ENCODE measurements around the gene COL6A3. TPM values are rescaled to one million over a fixed set of nuclear protein-coding genes. Genes with fewer than 3 reads are reported as not detected.

COL6A3 gene
- total RNA-seq, 1 experiment from 2014 or later = 0.81 TPM

- no peaks in the 10 kb centered on the region for H3K79me1 ChIP-seq (ENCODE audit: insufficient read depth, low read depth, low read length, poor library complexity, severe bottlenecking)
- WGBS (ENCODE audit: extremely low coverage, insufficient read length, low lambda C conversion rate) = no CpG with 5 or more reads among the region's 5 CpGs
Measured at GRCh38 chr2:237427769-237428506, 14.0 kb upstream of the COL6A3 start.

More at GRCh38 chr2:237427769-237428506, 14.0 kb upstream of the COL6A3 start:
- H2BK12ac ChIP-seq (ENCODE audit: insufficient read length, low read depth, low read length) = no peak overlapping the region
- no peak overlapping the region for H3K14ac ChIP-seq (ENCODE audit: insufficient read depth, low read length)
- no peak overlapping the region for H3K4me3 Mint-ChIP-seq
- H3K18ac ChIP-seq (ENCODE audit: insufficient read length, low read depth, low read length) = no peak overlapping the region
- peaks cover 4% of the 10 kb centered on the region in 2 experiments; a peak in 2 of 4 replicates for H3K4me1 Mint-ChIP-seq
- no peaks in the 10 kb centered on the region for H3K36me3 Mint-ChIP-seq (ENCODE audit: insufficient read depth in 1 of 3, low read depth in 3 of 3)
- no peak overlapping the region for H2BK120ac ChIP-seq (ENCODE audit: low read depth, low read length, poor library complexity, severe bottlenecking)
- no peak overlapping the region for H3K56ac ChIP-seq (ENCODE audit: insufficient read length, low read depth, low read length)
- no peak overlapping the region for H3K27ac Mint-ChIP-seq
- no peak overlapping the region for H3K23ac ChIP-seq (ENCODE audit: insufficient read length, low read depth, low read length)
- H4K20me1 ChIP-seq (ENCODE audit: control insufficient read depth, insufficient read depth, insufficient read length) = no peaks in the 10 kb centered on the region
- no peak overlapping the region for H3K27ac ChIP-seq (ENCODE audit: insufficient read length, low read depth, low read length)
- no peaks in the 10 kb centered on the region for H3K27me3 ChIP-seq (ENCODE audit: insufficient read depth, low read length)
- TF ChIP-seq CTCF (conservative IDR thresholded peaks at IDR 0.05) = no peak
- H3K23me2 ChIP-seq (ENCODE audit: insufficient read length, low read depth, low read length, poor library complexity, severe bottlenecking) = no peaks in the 10 kb centered on the region
- H2BK5ac ChIP-seq (ENCODE audit: insufficient read length, low read length) = no peak overlapping the region
- H2AK5ac ChIP-seq (ENCODE audit: insufficient read length, low read length) = no peak overlapping the region
- H2AFZ ChIP-seq (ENCODE audit: low read length) = no peak overlapping the region
- H4K8ac ChIP-seq (replicated peaks; ENCODE audit: insufficient read length, low read depth, low read length) = no peak overlapping the region
- H2BK15ac ChIP-seq (ENCODE audit: low read depth, low read length) = no peak overlapping the region
- H3K9me3 Mint-ChIP-seq = no peaks in the 10 kb centered on the region
- no peak overlapping the region for H3K9ac ChIP-seq (ENCODE audit: extremely low read depth, insufficient read length, low read length)
- H3K4me1 ChIP-seq (ENCODE audit: insufficient read depth, low read length) = no peaks in the 10 kb centered on the region
- DNase-seq = no peak
- H2BK20ac ChIP-seq (ENCODE audit: low read depth, low read length, poor library complexity, severe bottlenecking) = no peak overlapping the region
- H3K79me2 ChIP-seq (ENCODE audit: insufficient read depth, low read length) = no peaks in the 10 kb centered on the region
- no peak overlapping the region for H4K5ac ChIP-seq (ENCODE audit: insufficient read length, low read depth, low read length)
- H3K4ac ChIP-seq (ENCODE audit: low read depth, low read length) = no peak overlapping the region
- no peak overlapping the region for H3K4me2 ChIP-seq (ENCODE audit: insufficient read depth, insufficient read length, low read length)
- H4K91ac ChIP-seq (ENCODE audit: insufficient read length, low read depth, low read length) = no peak overlapping the region
- H3T11ph ChIP-seq (ENCODE audit: low read length) = no peak overlapping the region
- no peaks in the 10 kb centered on the region for H3K9me3 ChIP-seq (ENCODE audit: control insufficient read depth, low read depth, low read length)
- peaks cover 45% of the 10 kb centered on the region for H3K27me3 Mint-ChIP-seq (ENCODE audit: low read depth)

Data from H9 (cell line).